Large intestine (tissue), 3 donors: ENCODE data around the gene HMOX1. TPM values are rescaled to one million over a fixed set of nuclear protein-coding genes. Genes with fewer than 3 reads are reported as not detected.
A peak's percentile ranks its signal among the peaks of the same experiment; 100 is the strongest.

Source experiments
- DNase-seq, 2 donors: peaks; one replicate each; pipeline versions ENCODE4 v3.0.0 to v3.0.0-alpha.2; 2013
- H3K27ac ChIP-seq: one replicate; pipeline ENCODE4 v1.5.1; 2013; ENCODE audit warnings: low read length
- H3K27me3 ChIP-seq: 2 replicates; pipeline ENCODE4 v1.6.1; 2013; ENCODE audit warnings: low read length; ENCODE audit not compliant: control insufficient read depth, insufficient read depth
- H3K36me3 ChIP-seq: 2 replicates; pipeline ENCODE4 v1.6.1; 2013; ENCODE audit warnings: low read length; ENCODE audit not compliant: control insufficient read depth, insufficient read depth
- H3K4me1 ChIP-seq: one replicate; pipeline ENCODE4 v1.6.1; 2013; ENCODE audit warnings: low read length; ENCODE audit not compliant: control insufficient read depth, insufficient read depth
- H3K4me3 ChIP-seq: one replicate; pipeline ENCODE4 v1.5.1; 2013; ENCODE audit warnings: low read length
- H3K9me3 ChIP-seq: one replicate; pipeline ENCODE4 v1.6.1; 2013; ENCODE audit warnings: mild to moderate bottlenecking, low read depth, low read length, moderate library complexity; ENCODE audit not compliant: control insufficient read depth
- WGBS: methylation state at CpG from one replicate; pipeline ENCODE4 v1.1.5; 2013; ENCODE audit warnings: low lambda C conversion rate; ENCODE audit not compliant: insufficient coverage; 5-methylcytosine and 5-hydroxymethylcytosine counted together
- polyA plus RNA-seq: library from polyadenylated mRNA; unstranded; fragments of 120-200 nt; gene quantifications from one replicate; pipeline ENCODE4 v1.2.1, GENCODE V29; 2013

The HMOX1 gene
- polyA plus RNA-seq, 1 donor, result 81.5 TPM

DNA sequence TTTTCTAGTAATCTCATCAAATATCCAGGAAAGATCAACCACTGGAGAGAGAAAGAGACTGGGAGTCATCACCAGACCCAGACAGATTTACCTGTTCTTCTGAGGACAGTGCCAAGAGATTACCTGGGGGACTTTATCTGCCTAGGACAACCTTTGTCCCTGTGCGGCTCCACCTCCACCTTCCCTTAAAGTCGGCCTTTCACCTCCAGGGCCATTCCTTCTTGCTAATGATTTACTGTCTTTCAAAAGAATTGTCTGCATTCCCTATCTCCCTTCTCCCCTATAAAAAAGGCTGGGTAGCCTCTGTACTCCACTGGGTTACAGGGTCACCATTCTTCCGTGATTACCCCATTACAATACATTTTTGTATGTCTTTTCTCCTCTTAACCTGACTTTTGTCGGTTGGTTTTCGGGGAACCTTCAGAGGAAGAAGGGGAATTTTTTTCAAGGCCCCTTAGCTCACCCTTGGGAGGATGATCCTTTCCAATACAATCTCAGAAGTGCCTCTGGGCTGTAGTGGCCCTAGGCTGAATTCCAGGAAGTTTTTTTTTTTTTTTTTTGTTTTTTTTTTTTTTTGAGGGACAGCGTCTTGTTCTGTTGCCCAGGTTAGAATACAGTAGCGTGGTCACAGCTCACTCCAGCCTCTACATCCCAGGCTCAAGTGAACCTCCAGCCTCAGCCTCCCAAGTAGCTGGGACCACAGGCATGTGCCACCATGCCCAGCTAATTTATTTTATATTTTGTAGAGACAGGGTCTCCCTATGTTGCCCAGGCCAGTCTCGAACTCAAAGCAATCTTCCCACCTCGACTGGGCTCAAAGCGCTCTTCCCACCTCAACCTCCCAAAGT, 1.5 kb upstream of the HMOX1 start:
- peak; percentile 92 to 97 for DNase-seq
- 18% methylated on average over 2 of the region's 10 CpGs for WGBS
- H3K4me1 ChIP-seq, result peaks cover 51% of the 10 kb centered on the region

DNA sequence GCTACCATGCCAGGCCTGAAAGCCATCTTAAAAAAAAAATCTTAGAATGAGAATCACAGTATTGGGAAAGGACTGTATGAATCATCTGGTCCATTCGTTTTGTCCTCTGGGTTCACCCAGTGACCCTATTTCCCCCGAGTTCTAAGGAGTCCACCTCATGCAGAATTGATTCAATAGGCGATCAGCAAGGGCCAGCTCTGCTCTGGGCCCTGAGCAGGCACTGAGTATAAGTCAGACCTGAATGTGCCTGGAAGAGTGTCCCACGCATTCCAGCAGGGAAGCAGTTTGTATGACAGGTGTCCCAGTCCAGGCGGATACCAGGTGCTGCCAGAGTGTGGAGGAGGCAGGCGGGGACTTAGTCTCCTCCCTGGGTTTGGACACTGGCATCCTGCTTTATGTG, 883 bp upstream of the HMOX1 start:
- Histone ChIP-seq H3K36me3 (peaks cover 9% of the 10 kb centered on the region), H3K27me3 (no peaks in the 10 kb centered on the region), H3K27ac (peak overlapping the region; percentile 91), H3K4me1 (peaks cover 58% of the 10 kb centered on the region), H3K9me3 (no peaks in the 10 kb centered on the region), H3K4me3 (no peak overlapping the region)
- WGBS, result no CpG with 5 or more reads among the region's 6 CpGs
- DNase-seq, result peak; percentile 68 to 83

More for the DNA sequence above, 1.5 kb upstream of the HMOX1 start:
- peaks cover 7% of the 10 kb centered on the region for H3K36me3 ChIP-seq
- no peaks in the 10 kb centered on the region for H3K27me3 ChIP-seq
- peak overlapping the region; percentile 91 for H3K27ac ChIP-seq
- no peaks in the 10 kb centered on the region for H3K9me3 ChIP-seq
- H3K4me3 ChIP-seq, result no peak overlapping the region

DNA sequence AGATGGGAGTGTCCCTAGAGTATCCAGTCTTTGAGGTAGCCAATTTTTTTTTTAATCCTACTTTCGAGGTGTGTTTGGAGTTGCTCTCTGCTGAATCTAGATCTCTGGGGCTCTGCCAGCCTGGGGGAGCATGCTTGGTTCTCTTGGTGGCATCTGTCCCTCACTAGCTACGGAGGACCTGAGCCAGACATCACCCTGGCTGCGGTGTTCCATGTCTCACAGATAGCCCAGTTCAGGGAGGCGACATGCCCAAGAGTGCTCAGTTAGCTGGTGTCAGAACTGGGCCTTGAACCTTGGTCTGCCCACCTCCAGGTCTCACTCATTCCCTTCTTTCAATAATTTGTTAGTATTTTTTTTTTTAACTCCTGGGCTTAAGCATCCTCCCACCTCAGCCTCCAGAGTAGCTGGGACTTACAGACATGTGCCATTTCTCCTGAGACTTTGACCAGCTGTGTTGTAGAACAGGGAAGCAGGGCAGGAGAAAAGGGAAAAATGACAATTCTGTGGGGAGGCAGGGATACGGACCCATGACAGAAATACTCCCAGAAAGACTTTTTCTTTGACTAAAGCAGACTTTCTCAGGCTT, 621 bp downstream of the HMOX1 start:
- no peaks in the 10 kb centered on the region for H3K27me3 ChIP-seq
- H3K27ac ChIP-seq, result peak overlapping the region; percentile 84
- H3K9me3 ChIP-seq, result no peaks in the 10 kb centered on the region
- H3K4me3 ChIP-seq, result peak overlapping the region; percentile 69
- no CpG with 5 or more reads among the region's 5 CpGs for WGBS
- peaks cover 12% of the 10 kb centered on the region for H3K36me3 ChIP-seq
- peaks cover 61% of the 10 kb centered on the region for H3K4me1 ChIP-seq
- DNase-seq, result peak in 1 of 2 donors; percentile 59

DNA sequence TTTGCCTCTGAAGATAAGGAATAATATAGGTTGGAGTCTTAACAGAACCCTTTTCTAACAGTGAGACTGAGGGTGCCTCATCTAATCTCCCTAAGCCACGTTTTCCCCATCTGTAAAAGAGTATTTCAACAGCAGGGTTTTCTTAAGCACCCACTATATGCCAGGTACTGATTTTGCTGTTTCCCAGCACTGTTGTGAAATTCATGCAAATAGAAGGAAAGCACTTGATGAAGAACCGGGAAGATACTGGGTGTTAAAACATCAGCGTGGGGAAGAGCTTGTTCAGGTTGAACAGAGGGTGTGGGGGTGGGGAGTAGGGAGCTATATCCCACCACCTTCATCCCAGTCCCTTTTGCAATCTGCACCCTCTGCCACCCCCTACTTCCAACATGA, 2.8 kb downstream of the HMOX1 start:
- H3K4me3 ChIP-seq, result peak overlapping the region; percentile 33
- no peak for DNase-seq

DNA sequence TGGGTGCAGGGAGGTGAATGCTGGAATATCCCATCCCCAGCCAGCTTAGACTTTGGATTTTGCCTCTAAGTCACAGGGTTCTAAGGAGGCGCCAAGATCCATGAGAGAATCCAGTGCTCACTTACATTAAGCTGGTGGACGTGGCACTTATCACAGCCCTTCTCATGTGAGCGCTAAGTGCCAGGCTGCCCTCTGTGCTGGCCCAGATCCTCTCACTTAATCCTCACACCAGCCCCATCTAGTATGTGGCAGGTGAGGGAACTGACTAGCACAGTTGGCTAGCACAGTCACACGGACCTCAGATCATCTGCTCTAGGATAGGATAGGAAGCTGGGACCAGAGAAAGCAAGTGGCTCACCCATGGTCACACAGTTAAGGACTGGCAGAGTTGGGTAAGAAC, 3.6 kb downstream of the HMOX1 start:
- Histone ChIP-seq H3K27ac (peak overlapping the region; percentile 68), H3K4me3 (peak overlapping the region; percentile 15), H3K27me3 (no peaks in the 10 kb centered on the region), H3K36me3 (peaks cover 26% of the 10 kb centered on the region), H3K9me3 (no peaks in the 10 kb centered on the region), H3K4me1 (peaks cover 34% of the 10 kb centered on the region)
- WGBS, result no CpG with 5 or more reads among the region's 4 CpGs
- peak in 1 of 2 donors; percentile 78 for DNase-seq

More for the DNA sequence above, 2.8 kb downstream of the HMOX1 start:
- WGBS, result no CpG with 5 or more reads among the region's 3 CpGs
- Histone ChIP-seq H3K36me3 (peaks cover 25% of the 10 kb centered on the region), H3K27ac (no peak overlapping the region), H3K9me3 (no peaks in the 10 kb centered on the region), H3K4me1 (peaks cover 41% of the 10 kb centered on the region), H3K27me3 (no peaks in the 10 kb centered on the region)

DNA sequence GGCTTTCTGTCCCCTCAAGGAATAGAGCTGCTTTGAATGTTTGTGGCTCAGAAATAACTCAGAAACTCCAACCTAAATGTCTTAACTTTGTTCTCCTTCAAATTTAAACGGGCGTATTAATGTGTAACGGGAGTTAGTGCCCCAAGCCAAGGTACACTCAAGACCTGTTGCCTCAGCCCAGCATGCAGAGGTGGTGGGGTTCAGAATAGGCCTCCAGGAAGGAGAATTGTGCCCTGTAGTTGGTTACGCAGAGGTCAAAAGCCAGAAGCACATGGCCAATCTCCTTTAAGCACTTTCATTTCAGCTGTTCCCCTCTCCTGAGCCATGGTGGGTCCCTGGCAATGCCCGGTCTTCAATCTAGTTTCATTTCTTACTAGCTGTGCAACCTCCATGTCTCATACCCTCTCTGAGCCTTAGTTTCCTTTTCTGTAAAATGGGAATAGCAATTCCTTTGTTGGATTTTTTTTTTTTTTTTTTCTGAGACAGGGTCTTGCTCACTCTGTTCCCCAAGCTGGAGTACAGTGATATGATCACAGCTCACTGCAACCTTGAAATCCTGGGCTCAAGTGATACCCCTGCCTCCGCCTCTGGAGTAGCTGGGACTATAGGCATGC, 4.2 kb downstream of the HMOX1 start:
- peaks cover 32% of the 10 kb centered on the region for H3K36me3 ChIP-seq

DNA sequence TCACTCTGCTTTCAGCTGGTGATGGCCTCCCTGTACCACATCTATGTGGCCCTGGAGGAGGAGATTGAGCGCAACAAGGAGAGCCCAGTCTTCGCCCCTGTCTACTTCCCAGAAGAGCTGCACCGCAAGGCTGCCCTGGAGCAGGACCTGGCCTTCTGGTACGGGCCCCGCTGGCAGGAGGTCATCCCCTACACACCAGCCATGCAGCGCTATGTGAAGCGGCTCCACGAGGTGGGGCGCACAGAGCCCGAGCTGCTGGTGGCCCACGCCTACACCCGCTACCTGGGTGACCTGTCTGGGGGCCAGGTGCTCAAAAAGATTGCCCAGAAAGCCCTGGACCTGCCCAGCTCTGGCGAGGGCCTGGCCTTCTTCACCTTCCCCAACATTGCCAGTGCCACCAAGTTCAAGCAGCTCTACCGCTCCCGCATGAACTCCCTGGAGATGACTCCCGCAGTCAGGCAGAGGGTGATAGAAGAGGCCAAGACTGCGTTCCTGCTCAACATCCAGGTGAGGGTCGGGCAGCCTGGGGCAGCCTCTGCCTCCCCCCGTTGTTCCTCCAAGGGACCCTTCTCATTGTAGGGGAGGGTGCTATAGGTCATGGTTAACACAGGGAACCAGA, 5.9 kb downstream of the HMOX1 start:
- H3K36me3 ChIP-seq, result peaks cover 39% of the 10 kb centered on the region
- DNase-seq, result no peak
- no peak overlapping the region for H3K4me3 ChIP-seq

More for the DNA sequence above, 4.2 kb downstream of the HMOX1 start:
- Histone ChIP-seq H3K27me3 (no peaks in the 10 kb centered on the region), H3K9me3 (no peaks in the 10 kb centered on the region), H3K27ac (peak overlapping the region; percentile 68), H3K4me3 (peak overlapping the region; percentile 15), H3K4me1 (peaks cover 28% of the 10 kb centered on the region)
- no CpG with 5 or more reads among the region's 6 CpGs for WGBS
- peak in 1 of 2 donors; percentile 63 for DNase-seq

DNA sequence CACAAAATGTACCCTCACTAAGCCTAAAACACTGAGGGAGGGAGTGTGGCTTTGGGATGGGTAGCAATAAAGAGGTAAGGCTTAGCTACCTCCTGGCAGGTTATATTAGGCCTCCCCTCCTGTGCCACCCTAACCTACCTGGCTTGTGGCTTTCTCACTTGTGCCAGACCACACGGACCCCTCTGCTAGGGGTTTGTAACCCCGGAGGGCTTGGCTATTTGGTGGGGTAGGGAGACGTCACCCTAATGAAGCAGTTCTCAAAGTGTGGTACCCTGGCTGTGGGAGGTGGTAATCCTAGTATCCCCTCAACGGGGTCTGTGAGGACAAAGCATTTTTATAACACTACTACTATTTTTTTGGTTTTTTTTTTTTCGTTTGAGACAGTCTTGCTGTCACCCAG, 10.0 kb downstream of the HMOX1 start:
- Histone ChIP-seq H3K4me1 (peaks cover 12% of the 10 kb centered on the region), H3K27ac (no peak overlapping the region), H3K9me3 (no peaks in the 10 kb centered on the region), H3K27me3 (no peaks in the 10 kb centered on the region), H3K4me3 (no peak overlapping the region), H3K36me3 (peaks cover 37% of the 10 kb centered on the region)
- no peak for DNase-seq
- 100% methylated on average over 1 of the region's 5 CpGs for WGBS

More for the DNA sequence above, 5.9 kb downstream of the HMOX1 start:
- Histone ChIP-seq H3K9me3 (no peaks in the 10 kb centered on the region), H3K4me1 (peaks cover 20% of the 10 kb centered on the region), H3K27me3 (no peaks in the 10 kb centered on the region), H3K27ac (no peak overlapping the region)
- no CpG with 5 or more reads among the region's 19 CpGs for WGBS

DNA sequence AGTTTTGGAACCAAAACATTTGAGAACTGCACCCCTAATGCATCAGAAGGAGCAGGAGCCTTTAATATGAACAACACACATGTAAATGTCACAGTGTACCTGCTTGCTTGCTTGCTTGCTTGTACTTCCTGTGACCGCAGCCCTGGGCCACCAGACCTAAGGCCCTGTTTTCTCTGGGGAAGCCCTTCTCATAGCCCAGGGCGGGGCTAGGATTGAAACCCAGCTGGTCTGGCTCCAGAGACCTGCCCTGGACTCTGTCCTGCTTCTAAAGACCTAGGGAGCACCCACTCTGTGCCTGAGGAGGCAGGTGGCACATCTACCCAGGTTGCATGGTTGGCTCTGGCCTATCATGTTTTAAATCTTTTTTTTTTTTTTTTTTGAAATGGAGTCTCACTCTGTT, 11.5 kb downstream of the HMOX1 start:
- no peaks in the 10 kb centered on the region for H3K9me3 ChIP-seq
- H3K27me3 ChIP-seq, result no peaks in the 10 kb centered on the region
- DNase-seq, result no peak
- H3K36me3 ChIP-seq, result peaks cover 26% of the 10 kb centered on the region
- H3K4me1 ChIP-seq, result peaks cover 16% of the 10 kb centered on the region
- no peak overlapping the region for H3K27ac ChIP-seq
- no CpG with 5 or more reads among the region's 2 CpGs for WGBS
- no peak overlapping the region for H3K4me3 ChIP-seq
